Spinal cord (tissue), 10 donors: ENCODE data around the gene USP37. TPM values are rescaled to one million over a fixed set of nuclear protein-coding genes. Genes with fewer than 3 reads are reported as not detected.

Experiments
- DNase-seq, 6 donors: peaks; one replicate each; pipeline versions ENCODE4 v3.0.0 to v3.0.0-alpha.2; 2013 to 2015; ENCODE audit warnings: low spot score in 6 of 6, low read depth in 4 of 6
- H3K27ac ChIP-seq: one replicate; pipeline ENCODE4 v1.5.1; 2013; ENCODE audit warnings: low read depth, low read length, control low read depth
- H3K27me3 ChIP-seq: one replicate; pipeline ENCODE4 v1.6.1; 2013; ENCODE audit warnings: low read length; ENCODE audit not compliant: control insufficient read depth, insufficient read depth
- H3K36me3 ChIP-seq: one replicate; pipeline ENCODE4 v1.6.1; 2013; ENCODE audit warnings: low read length; ENCODE audit not compliant: control insufficient read depth, insufficient read depth
- H3K4me1 ChIP-seq: one replicate; pipeline ENCODE4 v1.6.1; 2013; ENCODE audit warnings: low read length; ENCODE audit not compliant: control insufficient read depth, insufficient read depth
- H3K4me3 ChIP-seq: one replicate; pipeline ENCODE4 v1.5.1; 2013; ENCODE audit warnings: low read depth, low read length, control low read depth
- H3K9me3 ChIP-seq: one replicate; pipeline ENCODE4 v1.6.1; 2013; ENCODE audit warnings: low read length; ENCODE audit not compliant: control insufficient read depth, insufficient read depth
- WGBS: methylation state at CpG from one replicate; pipeline ENCODE4 v1.1.5; 2013; ENCODE audit warnings: missing lambda C conversion rate; ENCODE audit not compliant: insufficient coverage; 5-methylcytosine and 5-hydroxymethylcytosine counted together
- long read RNA-seq, 4 donors: transcript quantifications; one replicate each; lab custom pipeline, GENCODE V29; 2026
- polyA plus RNA-seq, 2 donors: library from polyadenylated mRNA; unstranded; fragments of 120-200 nt; gene quantifications; one replicate each; pipeline ENCODE4 v1.2.1, GENCODE V29; 2013; ENCODE audit not compliant: insufficient read length in 2 of 2
- total RNA-seq, 2 donors: library from RNA; depleted of rRNA in 1 of 2; stranded (reverse); fragments of 120-200 nt in 1 of 2; fragments of >200 nt in 1 of 2; gene quantifications; one replicate each; pipeline versions ENCODE4 v1.2.3 to v1.2.4, GENCODE V29; 2013 to 2014
- donor health status: healthy.

The USP37 gene
- 10 to 100 TPM; 16.5 to 29.7 TPM for total RNA-seq
- polyA plus RNA-seq: 10 to 100 TPM in 1 of 2 donors, 1 to 10 TPM in 1; 8.7 to 10.4 TPM
- long read RNA-seq, donor 1, full-length matches to known transcripts: 1 of 27 reads
- long read RNA-seq, donor 1, partial matches to known transcripts: 6 of 27 reads
- long read RNA-seq, donor 1, other reads (novel, unspliced or antisense): 20 of 27 reads
- long read RNA-seq, donor 2: 0 reads
- long read RNA-seq, donor 3: 0 reads
- long read RNA-seq, donor 4: 0 reads

GRCh38 chr2:218568190-218569037 lies at the start of gene USP37, which contains the start of gene CNOT9:
USP37 (minus strand) TSS chr2:218568351; CDS start chr2:218558653, 9,698 bp downstream.
CNOT9 (plus strand) TSS chr2:218568839; CDS start chr2:218568955, 116 bp downstream.
- peaks cover 8% of the 10 kb centered on the region for H3K36me3 ChIP-seq
- peak within 1 kb of the TSS; percentile 97 for H3K27ac ChIP-seq
- H3K27me3 ChIP-seq: no peaks in the 10 kb centered on the region
- H3K4me3 ChIP-seq: peak within 1 kb of the TSS; percentile 89
- H3K4me1 ChIP-seq: peaks cover 11% of the 10 kb centered on the region
- no peaks in the 10 kb centered on the region for H3K9me3 ChIP-seq
- WGBS: under 1% methylated on average over 76 of the region's 77 CpGs
- peak; percentile 91 to 100 (median 96) for DNase-seq

- Histone ChIP-seq H3K27ac (no peak overlapping the region), H3K27me3 (no peaks in the 10 kb centered on the region), H3K4me1 (no peaks in the 10 kb centered on the region), H3K36me3 (no peaks in the 10 kb centered on the region), H3K9me3 (no peaks in the 10 kb centered on the region), H3K4me3 (no peak overlapping the region)
- 88% methylated on average over 6 of the region's 6 CpGs for WGBS
- no peak for DNase-seq
Measured at GRCh38 chr2:218615868-218616315, 47.7 kb upstream of the USP37 start.

- no peaks in the 10 kb centered on the region for H3K9me3 ChIP-seq
- H3K27me3 ChIP-seq: no peaks in the 10 kb centered on the region
- H3K36me3 ChIP-seq: no peaks in the 10 kb centered on the region
- peaks cover 11% of the 10 kb centered on the region for H3K4me1 ChIP-seq
- H3K27ac ChIP-seq: peak within 1 kb of the TSS; percentile 54
- 7% methylated on average over 5 of the region's 8 CpGs for WGBS
- peak in 3 of 6 donors; percentile 9 to 63 (median 34) for DNase-seq
- peak within 1 kb of the TSS; percentile 29 for H3K4me3 ChIP-seq
Measured at GRCh38 chr2:218607436-218608115, 39.4 kb upstream of the USP37 start, which contains the start of gene PLCD4. PLCD4 (plus strand) TSS chr2:218607899; CDS start chr2:218615740, 7,841 bp downstream.

- DNase-seq: peak in 2 of 6 donors; percentile 44 to 74
- Histone ChIP-seq H3K27me3 (no peaks in the 10 kb centered on the region), H3K4me3 (no peak overlapping the region), H3K4me1 (peaks cover 11% of the 10 kb centered on the region), H3K9me3 (no peaks in the 10 kb centered on the region), H3K27ac (no peak overlapping the region), H3K36me3 (no peaks in the 10 kb centered on the region)
- WGBS: 73% methylated on average over 2 of the region's 2 CpGs
Measured at GRCh38 chr2:218605432-218605831, 37.3 kb upstream of the USP37 start.

DNA sequence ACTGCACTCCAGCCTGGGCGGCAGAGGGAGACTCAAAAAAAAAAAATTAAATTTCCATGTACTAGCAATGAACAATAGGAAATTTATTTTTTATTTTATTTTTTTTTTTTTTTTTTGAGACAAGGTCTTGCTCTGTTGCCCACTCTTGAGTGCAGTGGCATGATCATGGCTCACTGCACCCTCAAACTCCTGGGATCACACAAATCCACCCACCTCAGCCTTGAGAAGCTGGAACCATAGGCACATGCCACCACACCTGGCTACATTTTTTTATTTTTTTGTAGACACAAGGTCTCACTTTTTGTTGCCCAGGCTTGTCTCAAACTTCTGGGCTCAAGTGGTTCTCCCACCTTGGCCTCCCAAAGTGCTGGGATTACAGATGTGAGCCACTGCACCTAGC lies 17.4 kb upstream of the USP37 start:
- H3K9me3 ChIP-seq: no peaks in the 10 kb centered on the region
- H3K27me3 ChIP-seq: no peaks in the 10 kb centered on the region
- no peak overlapping the region for H3K27ac ChIP-seq
- no peak overlapping the region for H3K4me3 ChIP-seq
- DNase-seq: no peak
- peaks cover 45% of the 10 kb centered on the region for H3K36me3 ChIP-seq
- no CpG with 5 or more reads among the region's 1 CpG for WGBS
- H3K4me1 ChIP-seq: no peaks in the 10 kb centered on the region

GRCh38 chr2:218583983-218584850 lies 16.1 kb upstream of the USP37 start:
- Histone ChIP-seq H3K4me3 (no peak overlapping the region), H3K4me1 (no peaks in the 10 kb centered on the region), H3K36me3 (peaks cover 37% of the 10 kb centered on the region), H3K27me3 (no peaks in the 10 kb centered on the region), H3K27ac (no peak overlapping the region), H3K9me3 (no peaks in the 10 kb centered on the region)
- WGBS: no CpG with 5 or more reads among the region's 6 CpGs
- DNase-seq: no peak

DNA sequence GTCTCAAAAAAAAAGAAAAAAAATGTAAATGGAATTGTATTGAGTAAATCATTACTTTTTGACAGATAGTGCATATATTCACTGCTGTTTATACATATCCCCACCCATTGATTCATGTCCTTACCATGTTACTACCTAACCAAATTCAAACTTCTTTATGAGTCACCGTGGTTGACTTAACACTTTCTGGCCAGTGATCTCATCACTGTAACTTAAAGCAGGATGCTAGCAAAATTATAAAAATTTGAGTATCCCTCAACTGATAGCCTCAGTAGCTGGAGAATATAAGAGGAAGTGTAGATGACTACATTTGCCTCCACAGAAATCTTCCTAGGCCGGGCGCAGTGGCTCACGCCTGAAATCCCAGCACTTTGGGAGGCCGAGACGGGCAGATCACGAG lies 13.9 kb upstream of the USP37 start:
- no peaks in the 10 kb centered on the region for H3K27me3 ChIP-seq
- no peak overlapping the region for H3K4me3 ChIP-seq
- no peak for DNase-seq
- peaks cover 29% of the 10 kb centered on the region for H3K36me3 ChIP-seq
- no peaks in the 10 kb centered on the region for H3K9me3 ChIP-seq
- whole genome bisulfite sequencing: no CpG with 5 or more reads among the region's 7 CpGs
- H3K27ac ChIP-seq: no peak overlapping the region
- no peaks in the 10 kb centered on the region for H3K4me1 ChIP-seq

DNA sequence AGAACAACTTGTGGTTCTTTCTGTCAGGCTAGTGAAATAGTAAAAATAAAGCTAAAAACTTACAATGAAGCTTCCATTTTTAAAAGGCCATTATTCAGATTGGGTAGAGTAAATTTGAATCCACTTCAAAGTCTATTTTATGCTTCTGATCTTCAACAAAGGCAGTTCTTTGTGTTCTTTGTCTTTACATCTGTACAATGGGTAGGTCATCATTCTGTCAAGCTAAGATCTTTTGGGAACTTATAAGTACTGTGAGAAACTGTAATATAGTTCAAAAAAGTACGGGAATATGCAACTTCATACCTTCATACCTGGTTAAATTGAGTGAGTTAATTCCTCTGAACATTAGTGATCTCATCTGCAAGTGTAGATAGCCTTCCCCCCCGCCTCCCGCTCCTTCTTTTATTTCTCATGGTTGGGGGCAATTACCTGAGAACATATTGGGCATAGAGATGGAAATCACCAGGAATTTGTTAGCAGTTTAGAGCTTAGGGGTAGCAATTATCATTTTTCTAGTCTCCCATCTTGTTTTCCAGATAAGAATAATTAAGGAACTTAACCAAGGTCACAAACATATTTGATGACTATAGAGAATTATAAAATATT lies 10.2 kb upstream of the USP37 start:
- H3K9me3 ChIP-seq: no peaks in the 10 kb centered on the region
- no CpG with 5 or more reads among the region's 3 CpGs for WGBS
- H3K27me3 ChIP-seq: no peaks in the 10 kb centered on the region
- no peak overlapping the region for H3K4me3 ChIP-seq
- H3K36me3 ChIP-seq: peaks cover 21% of the 10 kb centered on the region
- DNase-seq: peak in 1 of 6 donors; percentile 59
- H3K4me1 ChIP-seq: no peaks in the 10 kb centered on the region
- H3K27ac ChIP-seq: no peak overlapping the region
